ENCODE results near the gene SEPTIN5. TPM values are rescaled to one million over a fixed set of nuclear protein-coding genes. Genes with fewer than 3 reads are reported as not detected.
A peak's percentile ranks its signal among the peaks of the same experiment; 100 is the strongest.

The SEPTIN5 gene
- total and polyA plus RNA-seq, 2 experiments from 2014 or later: 4.3 to 17.2 TPM

- Mint-ChIP-seq H3K9me3 (peaks cover 3% of the 10 kb centered on the region; the same call in 2 of the 3 replicates), H3K36me3 (ENCODE audit: low read depth) (peaks cover 5% of the 10 kb centered on the region; the same call in 1 of the 3 replicates), H3K4me1 (peaks cover 40% of the 10 kb centered on the region), H3K4me3 (peak within 1 kb of the TSS; percentile 70), H3K27ac (no peak within 1 kb of the TSS), H3K27me3 (ENCODE audit: insufficient read depth, low read depth, poor library complexity) (peaks cover 89% of the 10 kb centered on the region)
- H3K4me2 ChIP-seq: peak within 1 kb of the TSS; percentile 68
- TF ChIP-seq CREB1 (CRISPR knock-in tag; IDR thresholded peaks at IDR 0.05; ENCODE audit: low read depth) (no peak), ZNF331 (CRISPR knock-in tag; IDR thresholded peaks at IDR 0.05; ENCODE audit: low read depth) (no peak), EZH2 (IDR thresholded peaks at IDR 0.05; ENCODE audit: low read depth, unreplicated experiment) (peak; percentile 100), NANOG (IDR thresholded peaks at IDR 0.05; ENCODE audit: borderline replicate concordance) (no peak), ZNF114 (CRISPR knock-in tag; IDR thresholded peaks at IDR 0.05) (no peak), ETS1 (IDR thresholded peaks at IDR 0.05) (no peak), CTCF (conservative IDR thresholded peaks at IDR 0.05; ENCODE audit: low read depth in 2 of 2) (no peak), ZNF462 (CRISPR knock-in tag; IDR thresholded peaks at IDR 0.05) (no peak)
- H2AFZ ChIP-seq: no peak within 1 kb of the TSS; the same call in 1 of the 2 replicates
- H3K9me2 ChIP-seq (ENCODE audit: insufficient read depth): no peaks in the 10 kb centered on the region
- peaks cover 24% of the 10 kb centered on the region for H3F3A ChIP-seq (replicated peaks; ENCODE audit: low read depth)
- H4K20me1 ChIP-seq (replicated peaks; ENCODE audit: insufficient read depth): peaks cover 7% of the 10 kb centered on the region
- peaks cover 95% of the 10 kb centered on the region for H3K27me3 ChIP-seq (ENCODE audit: insufficient read depth)
- H3K4me1 ChIP-seq (ENCODE audit: insufficient read depth): peaks cover 49% of the 10 kb centered on the region
- H3K4me3 ChIP-seq: peak within 1 kb of the TSS; percentile 45
- DNase-seq (ENCODE audit: low spot score): peak; percentile 42
- no peaks in the 10 kb centered on the region for H3K79me2 ChIP-seq (replicated peaks; ENCODE audit: insufficient read depth)
- no peak for ATAC-seq
- no peaks in the 10 kb centered on the region for H3K36me3 ChIP-seq (ENCODE audit: insufficient read depth)
- no peak within 1 kb of the TSS for H3K27ac ChIP-seq (ENCODE audit: low read depth)
Measured at GRCh38 chr22:19760058-19760950, 46.0 kb downstream of the SEPTIN5 start, which contains the start of gene TBX1. Gene TBX1 (plus strand): TSS chr22:19760778. CDS start chr22:19760844, 66 bp downstream.
